HCT116 (cell line): ENCODE measurements around the gene ATOX1. TPM values are rescaled to one million over a fixed set of nuclear protein-coding genes. Genes with fewer than 3 reads are reported as not detected.
A peak's percentile ranks its signal among the peaks of the same experiment; 100 is the strongest.

Experiments used
- ATAC-seq: fragments of 200-7000 bp; cut with Tn5 transposase; 2 replicates; pipeline ENCODE4 v1.9.1; 2020; ENCODE audit warnings: mild to moderate bottlenecking, moderate library complexity
- BruUV-seq: library from RNA; stranded (reverse); fragments of 400-500 nt; replicated peaks from 2 replicates; lab custom pipeline; 2021; lab: Mats Ljungman, UMichigan
- CTCF ChIA-PET: fragments of 300-600 bp; sonication (Branson Sonifier 250); formaldehyde crosslinking; loops from one replicate; lab custom pipeline; 2021; ENCODE audit warnings: antibody characterized with exemption; lab: Charles Lee
- POLR2A ChIA-PET: fragments of 300-600, 350-600 bp; sonication (Branson Sonifier 250); formaldehyde crosslinking; loops from one replicate; lab custom pipeline; 2021; ENCODE audit warnings: antibody characterized with exemption; lab: Charles Lee
- RAD21 ChIA-PET, 2 experiments: fragments of 300-600 bp; sonication (Branson Sonifier 250); formaldehyde crosslinking; loops; one replicate each; lab custom pipeline; 2023; ENCODE audit warnings: low total read pairs in 2 of 2; ENCODE audit not compliant: uncharacterized antibody in 2 of 2, unreplicated experiment in 2 of 2, low non-redundant PET in 1 of 2; lab: Charles Lee
- DNase-seq: peaks from one replicate; pipeline ENCODE4 v3.0.0-alpha.2; 2010; ENCODE audit warnings: low read depth, low spot score
- H2AFZ ChIP-seq: fragments of 200-600 bp; shearing (Covaris generic), sonication (generic); 2 replicates; pipeline ENCODE4 v1.6.1; 2017; ENCODE audit warnings: low read depth, mixed run types, mixed read lengths, antibody characterized with exemption, low read length; ENCODE audit not compliant: poor library complexity, severe bottlenecking
- H3K27ac ChIP-seq: 2 replicates; pipeline ENCODE4 v1.5.1; 2012; ENCODE audit warnings: low read depth, low read length
- H3K27me3 ChIP-seq: fragments of 200-600 bp; sonication (generic); 2 replicates; pipeline ENCODE4 v1.6.1; 2016; ENCODE audit warnings: mixed run types, low read length, mixed read lengths; ENCODE audit not compliant: insufficient read depth
- H3K36me3 ChIP-seq, 2 experiments: fragments of 200-500 bp in 1 of 2; fragments of 200-600 bp in 1 of 2; sonication (Bioruptor generic) in 1 of 2; sonication (generic) in 1 of 2; 2 replicates each; pipeline versions ENCODE4 v1.5.1 to v1.6.1; 2014 to 2016; ENCODE audit warnings: low read length in 2 of 2, inconsistent platforms in 1 of 2, mixed read lengths in 1 of 2, mixed run types in 1 of 2; ENCODE audit not compliant: insufficient read depth in 2 of 2, control insufficient read depth in 1 of 2
- H3K4me1 ChIP-seq, 2 experiments: fragments of 200-600 bp in 1 of 2; sonication (generic) in 1 of 2; 2 replicates each; pipeline versions ENCODE4 v1.5.1 to v1.6.1; 2012 to 2017; ENCODE audit warnings: low read length in 2 of 2, inconsistent platforms in 1 of 2, mild to moderate bottlenecking in 1 of 2, mixed read lengths in 1 of 2, mixed run types in 1 of 2, moderate library complexity in 1 of 2; ENCODE audit not compliant: insufficient read depth in 2 of 2, control insufficient read depth in 1 of 2
- H3K4me2 ChIP-seq: fragments of 200-600 bp; sonication (generic); 2 replicates; pipeline ENCODE4 v1.6.1; 2017; ENCODE audit warnings: mixed run types, low read length, mixed read lengths
- H3K4me3 ChIP-seq, 2 experiments: fragments of 200-600 bp in 1 of 2; sonication (generic) in 1 of 2; replicated peaks in 1 of 2; 2 replicates each; pipeline ENCODE4 v1.5.1; 2011 to 2016; ENCODE audit warnings: low read length in 2 of 2, control low read depth in 1 of 2, low read depth in 1 of 2, mild to moderate bottlenecking in 1 of 2, mixed read lengths in 1 of 2, mixed run types in 1 of 2
- H3K79me2 ChIP-seq: fragments of 200-600 bp; sonication (generic); 2 replicates; pipeline ENCODE4 v1.6.1; 2017; ENCODE audit warnings: mild to moderate bottlenecking, mixed run types, low read length, moderate library complexity, mixed read lengths; ENCODE audit not compliant: insufficient read depth
- H3K9ac ChIP-seq: fragments of 200-600 bp; sonication (generic); 2 replicates; pipeline ENCODE4 v1.6.1; 2016; ENCODE audit warnings: low read length, mixed read lengths
- H3K9me2 ChIP-seq: fragments of 200-600 bp; sonication (generic), shearing (Covaris generic); 2 replicates; pipeline ENCODE4 v1.6.1; 2017; ENCODE audit warnings: mixed run types, mild to moderate bottlenecking, moderate library complexity; ENCODE audit not compliant: insufficient read depth
- H3K9me3 ChIP-seq, 2 experiments: fragments of 200-500 bp in 1 of 2; fragments of 200-600 bp in 1 of 2; sonication (Bioruptor generic) in 1 of 2; sonication (generic) in 1 of 2; 2 replicates each; pipeline ENCODE4 v1.6.1; 2014 to 2017; ENCODE audit warnings: low read length in 2 of 2, mixed read lengths in 2 of 2, inconsistent platforms in 1 of 2, low read depth in 1 of 2, mild to moderate bottlenecking in 1 of 2, mixed run types in 1 of 2, moderate library complexity in 1 of 2; ENCODE audit not compliant: control insufficient read depth in 1 of 2, insufficient read depth in 1 of 2
- H4K20me1 ChIP-seq: fragments of 200-600 bp; sonication (generic), shearing (Covaris generic); 2 replicates; pipeline ENCODE4 v1.6.1; 2017; ENCODE audit warnings: mixed run types, mild to moderate bottlenecking, moderate library complexity; ENCODE audit not compliant: insufficient read depth
- EGR1 ChIP-seq: IDR thresholded peaks from 2 replicates; pipeline ENCODE4 v1.6.1; 2012; ENCODE audit warnings: low read depth
- EZH2phosphoT487 ChIP-seq: fragments of 200-600 bp; IDR thresholded peaks from 2 replicates; pipeline ENCODE4 v1.6.1; 2018; ENCODE audit warnings: antibody characterized with exemption, borderline replicate concordance
- REST ChIP-seq: IDR thresholded peaks from 2 replicates; pipeline ENCODE4 v1.6.1; 2012; ENCODE audit warnings: low read depth
- ZNF274 ChIP-seq: fragments of 200-500 bp; sonication (Bioruptor generic); IDR thresholded peaks from 2 replicates; pipeline ENCODE4 v1.6.1; 2014; ENCODE audit warnings: mild to moderate bottlenecking, low read depth, low read length, inconsistent platforms
- intact Hi-C: fragments of 100-400 bp; cut with micrococcal nuclease; formaldehyde crosslinking; loops from 2 replicates; pipeline ENCODE4 v1.10.0; 2022
- total RNA-seq: library from RNA; stranded (reverse); gene quantifications from one replicate; pipeline ENCODE4 v1.2.1, GENCODE V29; 2021; ENCODE audit not compliant: unreplicated experiment

Gene ATOX1
- total RNA-seq, 1 experiment from 2014 or later: 66.2 TPM

- Histone ChIP-seq H3K36me3 (no peaks in the 10 kb centered on the region), H3K9me2 (no peaks in the 10 kb centered on the region), H3K4me2 (peak overlapping the region; percentile 80)
- TF ChIP-seq ZNF274 (no peak), REST (no peak), EZH2phosphoT487 (no peak), EGR1 (no peak)
- TF ChIP-seq, all 23 proteins: peak for 0
- H3K9me3 ChIP-seq: no peaks in the 10 kb centered on the region
- H2AFZ ChIP-seq: no peak overlapping the region
- intact Hi-C loops: loop anchor here (5.0 to 10.0 kb wide), 4 partner anchors 218 to 485 kb away; partner anchors contain the start of gene GM2A
- no peaks in the 10 kb centered on the region for H3K27me3 ChIP-seq
- no TSS peak for BruUV-seq
- DNase-seq (no peak), ATAC-seq (peak; percentile 57)
- H4K20me1 ChIP-seq: no peaks in the 10 kb centered on the region
- H3K9ac ChIP-seq: peak overlapping the region; percentile 53
- CTCF ChIA-PET: interaction anchor here (1.1 to 5.2 kb wide), 10 partner anchors 9 to 217 kb away, joined by 3 to 103 read pairs (median 6); no protein-coding TSS in a partner anchor
- RAD21 ChIA-PET: interaction anchor here (1.4 to 3.9 kb wide), 3 partner anchors 32 to 81 kb away, joined by 4 to 25 read pairs (median 20); partner anchors contain the start of gene G3BP1 (in 1 of the 2)
- peaks cover 49 to 58% of the 10 kb centered on the region in 2 experiments for H3K4me1 ChIP-seq
- peak overlapping the region; percentile 27 for H3K27ac ChIP-seq
- H3K4me3 ChIP-seq: peak overlapping the region in 1 of 2 experiments; percentile 46; a peak in 2 of 4 replicates
- POLR2A ChIA-PET: interaction anchor here (0.6 to 1.3 kb wide), 2 partner anchors 33 to 87 kb away, joined by 3 read pairs; no protein-coding TSS in a partner anchor
- H3K79me2 ChIP-seq: no peaks in the 10 kb centered on the region
These were observed 18.5 kb downstream of the ATOX1 start for GRCh38 chr5:151739939-151740335.
